ENCODE data around the gene FRK. TPM values are rescaled to one million over a fixed set of nuclear protein-coding genes. Genes with fewer than 3 reads are reported as not detected.

Gene FRK
- total RNA-seq, 4 donors from 2014 or later, result 0.44 to 1.3 (median 0.63) TPM

GRCh38 chr6:116012471-116012949 lies 48.2 kb downstream of the FRK start:
- no peak for TF ChIP-seq CTCF (IDR thresholded peaks at IDR 0.05; ENCODE audit: low read depth)

DNA sequence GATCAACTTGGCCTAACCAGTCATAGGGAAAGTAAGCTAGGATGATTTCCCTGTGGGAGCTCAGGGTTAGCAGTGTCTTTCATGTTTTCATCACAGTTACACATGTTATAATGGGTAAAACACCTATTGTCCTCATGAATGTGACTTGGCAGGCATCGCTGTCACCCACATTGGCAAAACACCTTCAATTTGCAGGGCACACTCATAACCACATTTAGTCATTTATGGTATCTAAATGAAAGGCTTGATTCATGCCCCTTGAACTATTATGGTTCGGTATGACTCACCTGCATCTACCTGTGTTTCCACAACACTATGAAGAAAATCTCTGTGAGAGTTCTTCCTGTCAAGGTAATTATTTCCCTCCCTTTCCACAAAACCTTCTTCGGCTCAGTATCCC lies 49.2 kb downstream of the FRK start:
- TF ChIP-seq CTCF (IDR thresholded peaks at IDR 0.05; ENCODE audit: low read depth), result no peak

DNA sequence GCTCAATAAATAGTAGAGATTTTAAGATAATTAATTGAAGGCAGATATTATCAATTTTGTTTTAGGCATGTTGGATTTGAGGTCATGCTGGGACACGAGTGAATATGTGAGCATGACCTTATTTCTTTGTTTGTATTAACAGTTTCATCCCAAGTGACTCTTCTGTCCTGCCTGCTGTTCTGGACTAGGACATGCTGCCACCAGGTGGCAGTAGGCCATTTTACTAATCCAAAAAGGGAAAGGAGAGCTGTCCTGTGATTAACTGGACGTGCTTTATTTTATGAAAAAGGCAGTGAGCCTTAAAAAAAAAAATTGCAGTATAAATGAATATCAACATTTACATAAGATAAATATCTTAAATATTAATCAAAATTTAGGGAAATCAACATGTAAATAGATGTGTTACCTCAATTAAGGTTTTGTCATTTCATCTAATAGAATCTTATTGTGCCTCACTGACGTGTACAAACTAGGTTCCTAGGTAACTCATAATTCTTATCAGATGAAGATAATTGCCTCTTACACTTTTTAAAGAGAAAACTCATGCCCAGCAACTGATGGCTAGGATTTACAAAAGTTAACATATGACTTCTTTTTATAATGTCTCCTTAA lies 49.8 kb downstream of the FRK start:
- no peak for TF ChIP-seq CTCF (IDR thresholded peaks at IDR 0.05; ENCODE audit: low read depth)

DNA sequence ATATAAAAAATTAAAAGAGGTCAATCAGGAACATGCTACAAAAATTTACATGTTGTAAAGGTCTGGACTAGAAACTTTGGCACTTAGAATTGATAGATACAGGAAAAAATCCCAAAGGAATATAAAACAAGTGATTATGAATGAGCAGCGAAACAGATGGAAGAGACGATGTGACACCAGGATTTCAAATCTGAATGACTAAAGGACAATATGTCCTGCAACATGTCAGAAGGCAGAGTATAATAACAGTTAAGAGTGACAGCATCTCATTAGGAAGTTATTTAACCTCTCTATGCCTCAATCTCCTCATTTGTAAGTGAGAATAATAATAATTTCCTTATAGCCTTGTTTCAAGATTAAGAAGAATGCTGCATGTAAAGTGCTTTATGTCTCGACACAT lies 50.3 kb downstream of the FRK start:
- no peak for TF ChIP-seq CTCF (IDR thresholded peaks at IDR 0.05; ENCODE audit: low read depth)

- TF ChIP-seq CTCF (IDR thresholded peaks at IDR 0.05; ENCODE audit: low read depth), result no peak
Measured at GRCh38 chr6:116008470-116009243, 52.0 kb downstream of the FRK start.

- no peak for TF ChIP-seq CTCF (IDR thresholded peaks at IDR 0.05; ENCODE audit: low read depth)
Measured at GRCh38 chr6:116004841-116005815, 55.6 kb downstream of the FRK start.
